ENCODE measurements around the gene FANCL. TPM values are rescaled to one million over a fixed set of nuclear protein-coding genes. Genes with fewer than 3 reads are reported as not detected.
"Not testable (repeated sequence)": the region's sequence is repeated elsewhere in the genome, so short reads cannot be mapped to it uniquely, and the experiment has no call there.

FANCL gene
- 21.4 TPM for total RNA-seq

GRCh38 chr2:58240670-58241545, at the start of gene FANCL:
Gene FANCL (minus strand): TSS chr2:58241325. CDS start chr2:58241313, 12 bp downstream.
- DNase-seq (ENCODE audit: low spot score) = peak; percentile 91

GRCh38 chr2:58289029-58289428, 47.9 kb upstream of the FANCL start:
- DNase-seq (ENCODE audit: low spot score) = no peak

- DNase-seq (ENCODE audit: low spot score) = no peak
These were observed 42.8 kb upstream of the FANCL start for GRCh38 chr2:58283931-58284330.

- not testable (repeated sequence) for DNase-seq (ENCODE audit: low spot score)
These were observed 34.0 kb upstream of the FANCL start for GRCh38 chr2:58275144-58275543.

GRCh38 chr2:58271826-58272225, 30.7 kb upstream of the FANCL start:
- no peak for DNase-seq (ENCODE audit: low spot score)

- DNase-seq (ENCODE audit: low spot score) = no peak
These were observed 27.6 kb upstream of the FANCL start for GRCh38 chr2:58268685-58269084.

GRCh38 chr2:58266211-58266610, 25.1 kb upstream of the FANCL start:
- DNase-seq (ENCODE audit: low spot score) = no peak

- no peak for DNase-seq (ENCODE audit: low spot score)
These were observed 20.1 kb upstream of the FANCL start for GRCh38 chr2:58261209-58261608.

GRCh38 chr2:58258456-58258855, 17.3 kb upstream of the FANCL start:
- not testable (repeated sequence) for DNase-seq (ENCODE audit: low spot score)

- not testable (repeated sequence) for DNase-seq (ENCODE audit: low spot score)
These were observed 10.4 kb upstream of the FANCL start for GRCh38 chr2:58251331-58252201.

GRCh38 chr2:58241546-58241864, 380 bp upstream of the FANCL start:
- DNase-seq (ENCODE audit: low spot score) = no peak

GRCh38 chr2:58239243-58239925, 1.7 kb downstream of the FANCL start:
- no peak for DNase-seq (ENCODE audit: low spot score)

GRCh38 chr2:58237741-58238140, 3.4 kb downstream of the FANCL start:
- no peak for DNase-seq (ENCODE audit: low spot score)

- DNase-seq (ENCODE audit: low spot score) = no peak
These were observed 5.1 kb downstream of the FANCL start for GRCh38 chr2:58235984-58236383.

GRCh38 chr2:58235170-58235569, 6.0 kb downstream of the FANCL start:
- no peak for DNase-seq (ENCODE audit: low spot score)

- no peak for DNase-seq (ENCODE audit: low spot score)
These were observed 12.8 kb downstream of the FANCL start for GRCh38 chr2:58228299-58228698.

- DNase-seq (ENCODE audit: low spot score) = no peak
These were observed 13.8 kb downstream of the FANCL start for GRCh38 chr2:58227171-58227917.

GRCh38 chr2:58221909-58222308, 19.2 kb downstream of the FANCL start:
- no peak for DNase-seq (ENCODE audit: low spot score)

GRCh38 chr2:58215429-58215828, 25.7 kb downstream of the FANCL start:
- peak; percentile 30 for DNase-seq (ENCODE audit: low spot score)

GRCh38 chr2:58210951-58211568, 30.1 kb downstream of the FANCL start:
- DNase-seq (ENCODE audit: low spot score) = not testable (repeated sequence)

- DNase-seq (ENCODE audit: low spot score) = no peak
These were observed 33.9 kb downstream of the FANCL start for GRCh38 chr2:58207189-58207588.
